Tibial nerve (tissue), 4 donors: ENCODE results near the gene SH3RF3. TPM values are rescaled to one million over a fixed set of nuclear protein-coding genes. Genes with fewer than 3 reads are reported as not detected.

Source experiments
- DNase-seq, 2 donors: peaks; one replicate each; pipeline ENCODE4 v3.0.0-alpha.2; 2019; ENCODE audit warnings: low spot score in 2 of 2
- H3K27ac ChIP-seq, 4 donors: fragments of 200-600 bp; sonication (generic) in 3 of 4; one replicate each; pipeline ENCODE4 v1.5.1; 2017 to 2019; ENCODE audit warnings: mild to moderate bottlenecking in 1 of 4
- H3K27me3 ChIP-seq, 2 donors: fragments of 200-600 bp; sonication (generic) in 1 of 2; one replicate each; pipeline versions ENCODE4 v1.5.1 to v1.6.0; 2017 to 2019
- H3K36me3 ChIP-seq, 3 donors: fragments of 200-600 bp; sonication (generic); one replicate each; pipeline ENCODE4 v1.5.1; 2018 to 2019
- H3K4me1 ChIP-seq, 4 donors: fragments of 200-600 bp; sonication (generic) in 3 of 4; one replicate each; pipeline ENCODE4 v1.5.1; 2017 to 2019
- H3K4me3 ChIP-seq, 4 donors: fragments of 200-600 bp; sonication (generic) in 3 of 4; one replicate each; pipeline ENCODE4 v1.5.1; 2017 to 2019; ENCODE audit warnings: mild to moderate bottlenecking in 1 of 4, moderate library complexity in 1 of 4
- H3K9me3 ChIP-seq, 4 donors: fragments of 200-600 bp; sonication (generic) in 3 of 4; one replicate each; pipeline ENCODE4 v1.5.1; 2017 to 2019
- EP300 ChIP-seq, 2 donors: sonication (generic); formaldehyde crosslinking; IDR thresholded peaks; one replicate each; pipeline ENCODE4 v1.6.1; 2017; ENCODE audit warnings: antibody characterized with exemption in 2 of 2, mild to moderate bottlenecking in 1 of 2
- POLR2A ChIP-seq, 2 donors: fragments of 450-650 bp; IDR thresholded peaks; one replicate each; pipeline ENCODE4 v1.6.1; 2017; ENCODE audit warnings: antibody characterized with exemption in 2 of 2, mild to moderate bottlenecking in 2 of 2, moderate library complexity in 2 of 2
- WGBS, 2 donors: methylation state at CpG; one replicate each; pipeline ENCODE4 v1.1.5; 2018; 5-methylcytosine and 5-hydroxymethylcytosine counted together
- total RNA-seq, 4 donors: library from RNA; depleted of rRNA; stranded (reverse); fragments of >200 nt; gene quantifications; one replicate each; pipeline ENCODE4 v1.1.0, GENCODE V29; 2016
- TF ChIP-seq, protein P1 (sequence below), 5 experiments: fragments of 200-600 bp in 3 of 5; fragments of 450-650 bp in 2 of 5; sonication (generic) in 3 of 5; IDR thresholded peaks; one replicate each; pipeline ENCODE4 v1.5.1; 2016 to 2019; ENCODE audit warnings: antibody characterized with exemption in 5 of 5, mild to moderate bottlenecking in 3 of 5, moderate library complexity in 2 of 5

Gene SH3RF3
- total RNA-seq, 4 donors from 2014 or later: 6.9 to 18.0 (median 11.4) TPM

DNA sequence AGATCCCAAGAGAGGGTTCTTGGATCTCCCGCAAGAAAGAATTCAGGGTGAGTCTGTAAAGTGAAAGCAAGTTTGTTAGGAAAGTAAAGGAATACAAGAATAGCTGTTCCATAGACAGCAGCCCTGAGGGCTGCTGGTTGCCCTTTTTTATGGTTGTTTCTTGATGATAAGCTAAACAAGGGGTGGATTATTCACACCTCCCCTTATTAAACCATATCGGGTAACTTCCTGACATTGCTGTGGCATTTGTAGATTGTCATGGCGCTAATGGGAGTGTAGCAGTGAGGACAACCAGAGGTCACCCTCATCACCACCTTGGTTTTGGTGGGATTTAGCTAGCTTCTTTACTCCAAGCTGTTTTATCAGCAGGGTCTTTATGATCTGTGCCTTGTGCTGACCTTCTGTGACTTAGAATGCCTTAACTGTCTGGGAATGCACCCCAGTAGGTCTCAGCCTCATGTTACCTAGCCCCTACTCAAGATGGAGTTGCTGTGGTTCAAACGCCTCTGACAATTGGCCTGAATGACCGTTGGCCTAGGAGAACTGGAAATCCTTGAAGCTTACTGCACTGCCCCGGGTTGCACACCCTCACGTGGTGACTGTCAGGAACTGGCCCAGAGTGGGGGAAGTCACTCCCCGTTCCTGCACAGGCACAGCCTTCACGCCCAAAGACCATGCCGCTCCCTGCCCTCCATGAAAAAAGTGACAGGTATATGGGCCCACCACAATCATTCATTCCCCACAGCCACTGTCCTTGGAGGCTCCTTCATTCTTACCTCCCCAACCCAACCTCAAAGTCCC, 347.8 kb downstream of the SH3RF3 start:
- no peaks in the 10 kb centered on the region for H3K36me3 ChIP-seq
- no peak for DNase-seq
- no peaks in the 10 kb centered on the region for H3K9me3 ChIP-seq
- no peaks in the 10 kb centered on the region for H3K27me3 ChIP-seq
- H3K4me3 ChIP-seq: no peak overlapping the region
- TF ChIP-seq, protein P1, sequence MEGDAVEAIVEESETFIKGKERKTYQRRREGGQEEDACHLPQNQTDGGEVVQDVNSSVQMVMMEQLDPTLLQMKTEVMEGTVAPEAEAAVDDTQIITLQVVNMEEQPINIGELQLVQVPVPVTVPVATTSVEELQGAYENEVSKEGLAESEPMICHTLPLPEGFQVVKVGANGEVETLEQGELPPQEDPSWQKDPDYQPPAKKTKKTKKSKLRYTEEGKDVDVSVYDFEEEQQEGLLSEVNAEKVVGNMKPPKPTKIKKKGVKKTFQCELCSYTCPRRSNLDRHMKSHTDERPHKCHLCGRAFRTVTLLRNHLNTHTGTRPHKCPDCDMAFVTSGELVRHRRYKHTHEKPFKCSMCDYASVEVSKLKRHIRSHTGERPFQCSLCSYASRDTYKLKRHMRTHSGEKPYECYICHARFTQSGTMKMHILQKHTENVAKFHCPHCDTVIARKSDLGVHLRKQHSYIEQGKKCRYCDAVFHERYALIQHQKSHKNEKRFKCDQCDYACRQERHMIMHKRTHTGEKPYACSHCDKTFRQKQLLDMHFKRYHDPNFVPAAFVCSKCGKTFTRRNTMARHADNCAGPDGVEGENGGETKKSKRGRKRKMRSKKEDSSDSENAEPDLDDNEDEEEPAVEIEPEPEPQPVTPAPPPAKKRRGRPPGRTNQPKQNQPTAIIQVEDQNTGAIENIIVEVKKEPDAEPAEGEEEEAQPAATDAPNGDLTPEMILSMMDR (IDR thresholded peaks at IDR 0.05): no peak
- no peak for TF ChIP-seq POLR2A (IDR thresholded peaks at IDR 0.05)
- TF ChIP-seq EP300 (IDR thresholded peaks at IDR 0.05): no peak
- WGBS, 2 donors: 90% methylated on average over 9 to 10 of the region's 10 CpGs
- H3K27ac ChIP-seq: no peak overlapping the region
- H3K4me1 ChIP-seq: peaks cover 0 to 3% (median 0%) of the 10 kb centered on the region in 4 donors

DNA sequence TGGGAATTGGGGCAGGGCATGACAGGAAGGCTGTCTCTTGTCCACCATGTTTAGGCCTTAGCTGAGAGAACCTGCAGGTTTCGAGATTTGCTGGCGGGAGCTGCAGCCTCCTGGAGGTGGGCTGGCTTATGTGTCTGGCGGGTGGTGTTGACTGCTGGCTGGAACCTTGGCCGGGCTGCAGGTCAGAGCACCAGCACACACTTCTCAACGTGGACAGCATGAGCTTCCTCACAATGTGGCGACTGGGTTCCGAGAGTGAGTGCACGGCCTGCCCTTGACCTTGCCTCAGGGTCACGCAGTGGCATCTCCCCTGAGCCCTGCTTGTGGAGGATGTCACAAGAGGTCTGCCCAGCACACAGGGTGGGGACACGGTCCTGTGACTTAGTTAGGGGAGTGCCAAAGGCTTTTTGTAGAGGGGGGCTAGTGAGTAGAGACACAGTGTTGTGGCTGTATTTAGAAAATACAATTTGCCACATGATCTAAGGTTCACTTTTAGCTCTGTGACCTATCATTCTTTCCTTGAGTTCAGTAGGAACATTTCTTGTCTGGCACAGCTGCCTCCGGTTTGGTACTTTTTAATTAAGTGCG, 350.0 kb downstream of the SH3RF3 start:
- 84 to 87% methylated on average over 12 of the region's 12 CpGs for WGBS, 2 donors
- H3K36me3 ChIP-seq: no peaks in the 10 kb centered on the region
- TF ChIP-seq POLR2A (IDR thresholded peaks at IDR 0.05) (no peak), EP300 (IDR thresholded peaks at IDR 0.05) (no peak)
- TF ChIP-seq, protein P1 (IDR thresholded peaks at IDR 0.05): no peak

DNA sequence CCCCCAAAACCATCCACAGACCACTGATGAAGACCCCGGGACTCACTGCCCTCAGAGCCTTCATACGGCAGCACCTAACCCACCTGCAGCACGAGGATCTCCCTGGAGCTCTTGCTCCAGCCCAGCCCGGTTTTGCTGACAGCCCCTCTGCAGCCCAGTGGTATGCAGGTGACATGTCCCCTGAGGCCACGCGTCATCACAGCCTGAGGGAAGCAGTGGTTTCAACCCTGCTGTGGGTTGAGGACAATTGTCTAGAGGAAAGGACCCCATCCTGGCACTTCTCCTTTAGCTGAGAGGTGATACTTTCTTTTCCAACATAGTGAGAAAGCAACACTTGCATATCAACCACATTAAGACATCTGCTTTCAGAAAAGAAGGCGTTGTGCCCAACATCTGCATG, 350.8 kb downstream of the SH3RF3 start:
- H3K9me3 ChIP-seq: no peaks in the 10 kb centered on the region
- no peak for DNase-seq
- TF ChIP-seq EP300 (IDR thresholded peaks at IDR 0.05): no peak
- no peak for TF ChIP-seq POLR2A (IDR thresholded peaks at IDR 0.05)
- TF ChIP-seq, protein P1 (IDR thresholded peaks at IDR 0.05): no peak
- 88 to 97% methylated on average over 7 of the region's 7 CpGs for WGBS, 2 donors
- peaks cover 0 to 21% (median 0%) of the 10 kb centered on the region in 4 donors for H3K4me1 ChIP-seq
- H3K27me3 ChIP-seq: no peaks in the 10 kb centered on the region
- H3K4me3 ChIP-seq: no peak overlapping the region
- H3K36me3 ChIP-seq: no peaks in the 10 kb centered on the region
- no peak overlapping the region for H3K27ac ChIP-seq

More for the DNA sequence above, 350.0 kb downstream of the SH3RF3 start:
- Histone ChIP-seq H3K4me3 (no peak overlapping the region), H3K27me3 (no peaks in the 10 kb centered on the region), H3K27ac (no peak overlapping the region), H3K4me1 (peaks cover 0 to 21% (median 0%) of the 10 kb centered on the region in 4 donors), H3K9me3 (no peaks in the 10 kb centered on the region)
- no peak for DNase-seq

- 80 to 88% methylated on average over 10 of the region's 10 CpGs for WGBS, 2 donors
- no peak for DNase-seq
- no peak overlapping the region for H3K27ac ChIP-seq
Measured at GRCh38 chr2:109480486-109481195, 351.6 kb downstream of the SH3RF3 start.

More at GRCh38 chr2:109480486-109481195, 351.6 kb downstream of the SH3RF3 start:
- TF ChIP-seq, protein P1 (IDR thresholded peaks at IDR 0.05): no peak
- TF ChIP-seq POLR2A (IDR thresholded peaks at IDR 0.05) (no peak), EP300 (IDR thresholded peaks at IDR 0.05) (no peak)
- Histone ChIP-seq H3K36me3 (no peaks in the 10 kb centered on the region), H3K9me3 (no peaks in the 10 kb centered on the region), H3K4me3 (no peak overlapping the region), H3K4me1 (peaks cover 0 to 21% (median 0%) of the 10 kb centered on the region in 4 donors), H3K27me3 (no peaks in the 10 kb centered on the region)
